K562 (cell line): Measurements from ENCODE around the gene PRSS50. TPM values are rescaled to one million over a fixed set of nuclear protein-coding genes. Genes with fewer than 3 reads are reported as not detected.
A peak's percentile ranks its signal among the peaks of the same experiment; 100 is the strongest.

Source experiments
- CXXC5 ChIP-seq: fragments of 250-450 bp; sonication (Bioruptor Pico); IDR thresholded peaks from 2 replicates; pipeline ENCODE4 v1.8.0; 2022; ENCODE audit warnings: inconsistent platforms, mild to moderate bottlenecking, moderate library complexity
- NR2C2 ChIP-seq, 2 experiments: fragments of 200-800 bp in 1 of 2; sonication (Bioruptor generic) in 1 of 2; sonication (generic) in 1 of 2; formaldehyde crosslinking in 1 of 2; IDR thresholded peaks; 2 replicates each; pipeline versions ENCODE4 v1.6.1 to v1.8.0; 2016 to 2022; ENCODE audit warnings: mild to moderate bottlenecking in 1 of 2, missing compliant biosample characterization in 1 of 2, missing genetic modification characterization in 1 of 2, missing genetic modification reagents in 1 of 2
- TAF1 ChIP-seq: IDR thresholded peaks from 2 replicates; pipeline ENCODE4 v1.6.1; 2011; ENCODE audit warnings: mild to moderate bottlenecking, low read length, moderate library complexity; ENCODE audit not compliant: insufficient read depth, control insufficient read depth, severe bottlenecking; ENCODE audit errors: extremely low read depth
- TAF9B ChIP-seq: fragments of 450-650 bp; IDR thresholded peaks from 2 replicates; pipeline ENCODE4 v1.6.1; 2018; ENCODE audit warnings: mild to moderate bottlenecking; ENCODE audit not compliant: partially characterized antibody
- USF2 ChIP-seq: sonication (generic); formaldehyde crosslinking; IDR thresholded peaks from 2 replicates; pipeline ENCODE4 v1.5.0; 2020; ENCODE audit warnings: missing genetic modification reagents
- ZFX ChIP-seq: sonication (generic); formaldehyde crosslinking; IDR thresholded peaks from 2 replicates; pipeline ENCODE4 v1.8.0; 2022; ENCODE audit warnings: mild to moderate bottlenecking, missing genetic modification reagents, moderate library complexity
- ZNF224 ChIP-seq: sonication (generic); formaldehyde crosslinking; IDR thresholded peaks from 2 replicates; pipeline ENCODE4 v1.8.0; 2022; ENCODE audit warnings: mild to moderate bottlenecking, missing genetic modification reagents
- polyA plus RNA-seq, 8 experiments: library from polyadenylated mRNA; depleted of rRNA in 4 of 8; stranded (reverse) in 5 of 8; unstranded in 3 of 8; fragments of >200 nt; fragmentation: Nextera tagmentation in 2 of 8; fragmentation: Illumina TruSeq in 1 of 8; extraction: Ambion mirVana in 2 of 8; extraction: Trizol in 1 of 8; gene quantifications; 2 replicates each; pipeline versions ENCODE4 v1.2.1 to v1.2.3, GENCODE V29; 2011 to 2014; ENCODE audit warnings: inconsistent platforms in 1 of 8, missing spikeins in 1 of 8
- total RNA-seq, 7 experiments: library from RNA; depleted of rRNA in 6 of 7; stranded (reverse); fragments of >200 nt in 6 of 7; fragmentation: Illumina TruSeq in 2 of 7; extraction: Trizol in 2 of 7; gene quantifications; 2 replicates each; pipeline versions ENCODE4 v1.2.1 to v1.2.3, GENCODE V29; 2011 to 2021; ENCODE audit warnings: low replicate concordance in 1 of 7
- TF ChIP-seq, protein P1 (sequence below), 2 experiments: fragments of 450-650 bp; formaldehyde crosslinking in 1 of 2; IDR thresholded peaks; 2 replicates each; pipeline versions ENCODE4 v1.4.0 to v1.6.1; 2014 to 2020; ENCODE audit warnings: mild to moderate bottlenecking in 2 of 2, borderline replicate concordance in 1 of 2, low read depth in 1 of 2
- TF ChIP-seq, protein P2 (sequence below): sonication (generic); formaldehyde crosslinking; IDR thresholded peaks from 2 replicates; pipeline ENCODE4 v1.8.0; 2022; ENCODE audit warnings: missing genetic modification reagents, mild to moderate bottlenecking, moderate library complexity, borderline replicate concordance
- TF ChIP-seq, protein P3 (sequence below): fragments of 200-800 bp; sonication (Bioruptor generic); IDR thresholded peaks from 2 replicates; pipeline ENCODE4 v1.6.1; 2016; ENCODE audit warnings: missing genetic modification characterization, missing compliant biosample characterization

The PRSS50 gene
- total and polyA plus RNA-seq, 9 of the 15 experiments (the other 6 are each of a cell fraction or from before 2014, with no cell fraction given): 0.01 TPM; not detected in 8

GRCh38 chr3:46750555-46751038 is 32.9 kb upstream of the PRSS50 start (continued):
- TF ChIP-seq, protein P1, sequence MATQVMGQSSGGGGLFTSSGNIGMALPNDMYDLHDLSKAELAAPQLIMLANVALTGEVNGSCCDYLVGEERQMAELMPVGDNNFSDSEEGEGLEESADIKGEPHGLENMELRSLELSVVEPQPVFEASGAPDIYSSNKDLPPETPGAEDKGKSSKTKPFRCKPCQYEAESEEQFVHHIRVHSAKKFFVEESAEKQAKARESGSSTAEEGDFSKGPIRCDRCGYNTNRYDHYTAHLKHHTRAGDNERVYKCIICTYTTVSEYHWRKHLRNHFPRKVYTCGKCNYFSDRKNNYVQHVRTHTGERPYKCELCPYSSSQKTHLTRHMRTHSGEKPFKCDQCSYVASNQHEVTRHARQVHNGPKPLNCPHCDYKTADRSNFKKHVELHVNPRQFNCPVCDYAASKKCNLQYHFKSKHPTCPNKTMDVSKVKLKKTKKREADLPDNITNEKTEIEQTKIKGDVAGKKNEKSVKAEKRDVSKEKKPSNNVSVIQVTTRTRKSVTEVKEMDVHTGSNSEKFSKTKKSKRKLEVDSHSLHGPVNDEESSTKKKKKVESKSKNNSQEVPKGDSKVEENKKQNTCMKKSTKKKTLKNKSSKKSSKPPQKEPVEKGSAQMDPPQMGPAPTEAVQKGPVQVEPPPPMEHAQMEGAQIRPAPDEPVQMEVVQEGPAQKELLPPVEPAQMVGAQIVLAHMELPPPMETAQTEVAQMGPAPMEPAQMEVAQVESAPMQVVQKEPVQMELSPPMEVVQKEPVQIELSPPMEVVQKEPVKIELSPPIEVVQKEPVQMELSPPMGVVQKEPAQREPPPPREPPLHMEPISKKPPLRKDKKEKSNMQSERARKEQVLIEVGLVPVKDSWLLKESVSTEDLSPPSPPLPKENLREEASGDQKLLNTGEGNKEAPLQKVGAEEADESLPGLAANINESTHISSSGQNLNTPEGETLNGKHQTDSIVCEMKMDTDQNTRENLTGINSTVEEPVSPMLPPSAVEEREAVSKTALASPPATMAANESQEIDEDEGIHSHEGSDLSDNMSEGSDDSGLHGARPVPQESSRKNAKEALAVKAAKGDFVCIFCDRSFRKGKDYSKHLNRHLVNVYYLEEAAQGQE (IDR thresholded peaks at IDR 0.05; ENCODE audit: borderline replicate concordance): peak; percentile 64
- TF ChIP-seq, protein P1 (CRISPR knock-in tag; IDR thresholded peaks at IDR 0.05; ENCODE audit: low read depth): no peak
- TF ChIP-seq ZNF224 (CRISPR knock-in tag): 0 out of 2 replicates have a peak, but pooled peaks have one; percentile 61
- TF ChIP-seq, protein P2, sequence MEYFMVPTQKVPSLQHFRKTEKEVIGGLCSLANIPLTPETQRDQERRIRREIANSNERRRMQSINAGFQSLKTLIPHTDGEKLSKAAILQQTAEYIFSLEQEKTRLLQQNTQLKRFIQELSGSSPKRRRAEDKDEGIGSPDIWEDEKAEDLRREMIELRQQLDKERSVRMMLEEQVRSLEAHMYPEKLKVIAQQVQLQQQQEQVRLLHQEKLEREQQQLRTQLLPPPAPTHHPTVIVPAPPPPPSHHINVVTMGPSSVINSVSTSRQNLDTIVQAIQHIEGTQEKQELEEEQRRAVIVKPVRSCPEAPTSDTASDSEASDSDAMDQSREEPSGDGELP (CRISPR knock-in tag): peak; percentile 51; the same call in 1 of the 2 replicates
- TF ChIP-seq CXXC5 (CRISPR knock-in tag): peak; percentile 76
- TF ChIP-seq NR2C2 (CRISPR knock-in tag; IDR thresholded peaks at IDR 0.05): peak; percentile 57; the same call in 1 of the 2 replicates
- no peak for TF ChIP-seq NR2C2 (tag; IDR thresholded peaks at IDR 0.05)
- TF ChIP-seq, protein P3, sequence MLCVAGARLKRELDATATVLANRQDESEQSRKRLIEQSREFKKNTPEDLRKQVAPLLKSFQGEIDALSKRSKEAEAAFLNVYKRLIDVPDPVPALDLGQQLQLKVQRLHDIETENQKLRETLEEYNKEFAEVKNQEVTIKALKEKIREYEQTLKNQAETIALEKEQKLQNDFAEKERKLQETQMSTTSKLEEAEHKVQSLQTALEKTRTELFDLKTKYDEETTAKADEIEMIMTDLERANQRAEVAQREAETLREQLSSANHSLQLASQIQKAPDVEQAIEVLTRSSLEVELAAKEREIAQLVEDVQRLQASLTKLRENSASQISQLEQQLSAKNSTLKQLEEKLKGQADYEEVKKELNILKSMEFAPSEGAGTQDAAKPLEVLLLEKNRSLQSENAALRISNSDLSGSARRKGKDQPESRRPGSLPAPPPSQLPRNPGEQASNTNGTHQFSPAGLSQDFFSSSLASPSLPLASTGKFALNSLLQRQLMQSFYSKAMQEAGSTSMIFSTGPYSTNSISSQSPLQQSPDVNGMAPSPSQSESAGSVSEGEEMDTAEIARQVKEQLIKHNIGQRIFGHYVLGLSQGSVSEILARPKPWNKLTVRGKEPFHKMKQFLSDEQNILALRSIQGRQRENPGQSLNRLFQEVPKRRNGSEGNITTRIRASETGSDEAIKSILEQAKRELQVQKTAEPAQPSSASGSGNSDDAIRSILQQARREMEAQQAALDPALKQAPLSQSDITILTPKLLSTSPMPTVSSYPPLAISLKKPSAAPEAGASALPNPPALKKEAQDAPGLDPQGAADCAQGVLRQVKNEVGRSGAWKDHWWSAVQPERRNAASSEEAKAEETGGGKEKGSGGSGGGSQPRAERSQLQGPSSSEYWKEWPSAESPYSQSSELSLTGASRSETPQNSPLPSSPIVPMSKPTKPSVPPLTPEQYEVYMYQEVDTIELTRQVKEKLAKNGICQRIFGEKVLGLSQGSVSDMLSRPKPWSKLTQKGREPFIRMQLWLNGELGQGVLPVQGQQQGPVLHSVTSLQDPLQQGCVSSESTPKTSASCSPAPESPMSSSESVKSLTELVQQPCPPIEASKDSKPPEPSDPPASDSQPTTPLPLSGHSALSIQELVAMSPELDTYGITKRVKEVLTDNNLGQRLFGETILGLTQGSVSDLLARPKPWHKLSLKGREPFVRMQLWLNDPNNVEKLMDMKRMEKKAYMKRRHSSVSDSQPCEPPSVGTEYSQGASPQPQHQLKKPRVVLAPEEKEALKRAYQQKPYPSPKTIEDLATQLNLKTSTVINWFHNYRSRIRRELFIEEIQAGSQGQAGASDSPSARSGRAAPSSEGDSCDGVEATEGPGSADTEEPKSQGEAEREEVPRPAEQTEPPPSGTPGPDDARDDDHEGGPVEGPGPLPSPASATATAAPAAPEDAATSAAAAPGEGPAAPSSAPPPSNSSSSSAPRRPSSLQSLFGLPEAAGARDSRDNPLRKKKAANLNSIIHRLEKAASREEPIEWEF: no peak
- no peak for TF ChIP-seq TAF9B
- no peak for TF ChIP-seq TAF1
- TF ChIP-seq USF2 (CRISPR knock-in tag): peak; percentile 96
- TF ChIP-seq ZFX (CRISPR knock-in tag): peak; percentile 47; the same call in 1 of the 2 replicates
